NOMO-1 treated with DMSO at 0.1 percent for 48 hours (cell line): ENCODE measurements around the gene LSAMP.

Experiments used
- DNase-seq: peaks from one replicate; lab custom pipeline; 2025; ENCODE audit not compliant: unreplicated experiment; lab: John Stamatoyannopoulos, UW

Gene LSAMP

DNA sequence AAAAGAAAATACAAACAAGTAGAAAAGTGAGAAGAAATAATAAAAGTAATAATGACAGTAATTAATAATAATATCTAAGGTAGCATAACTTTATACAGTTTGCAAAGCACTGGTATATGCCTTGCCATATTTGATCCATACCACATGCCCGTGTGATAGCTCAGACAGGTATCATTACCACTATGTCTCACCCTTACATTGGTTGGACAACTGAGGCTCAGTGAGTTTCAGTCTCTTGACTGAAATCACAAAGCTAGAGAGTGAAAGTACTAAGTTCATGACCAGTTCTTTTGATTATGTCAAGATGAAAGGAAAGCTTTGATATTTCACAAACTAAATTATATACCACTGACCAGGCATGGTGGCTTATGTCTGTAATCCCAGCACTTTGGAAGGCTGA lies 413.1 kb downstream of the LSAMP start:
- no peak for DNase-seq

DNA sequence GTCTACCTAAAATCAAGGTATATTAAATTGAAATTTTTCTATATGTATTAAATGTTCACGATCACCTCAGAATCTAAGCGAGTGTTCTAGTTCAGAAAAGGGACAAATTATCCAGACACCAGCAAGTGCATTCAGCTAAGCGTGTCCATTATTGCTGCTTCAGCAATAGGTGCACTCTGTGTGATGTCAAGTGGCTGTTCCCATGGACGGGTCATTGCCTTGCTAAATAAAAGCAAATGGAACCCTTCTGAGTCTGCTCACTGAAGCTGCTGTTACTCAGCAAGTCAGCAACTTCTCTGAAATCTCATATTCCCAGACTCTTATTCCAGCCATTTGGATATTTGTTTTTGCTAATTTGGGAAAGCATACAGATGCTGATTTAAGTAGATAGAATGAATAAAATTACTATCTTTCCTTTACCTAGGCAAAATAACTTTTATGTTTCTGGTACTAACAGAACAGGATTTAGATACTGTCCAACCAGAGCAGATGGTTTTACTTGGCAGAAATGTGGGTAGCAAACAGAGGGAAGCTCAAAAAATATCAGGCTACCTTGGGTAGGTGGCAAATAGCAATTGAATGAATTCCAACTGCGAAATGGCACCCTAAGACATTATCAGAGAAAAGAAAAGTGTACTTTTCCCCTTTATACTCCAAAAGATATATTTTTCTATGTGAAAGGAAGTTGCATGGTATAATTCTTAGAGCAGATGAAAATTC lies 415.0 kb downstream of the LSAMP start:
- no peak for DNase-seq

DNA sequence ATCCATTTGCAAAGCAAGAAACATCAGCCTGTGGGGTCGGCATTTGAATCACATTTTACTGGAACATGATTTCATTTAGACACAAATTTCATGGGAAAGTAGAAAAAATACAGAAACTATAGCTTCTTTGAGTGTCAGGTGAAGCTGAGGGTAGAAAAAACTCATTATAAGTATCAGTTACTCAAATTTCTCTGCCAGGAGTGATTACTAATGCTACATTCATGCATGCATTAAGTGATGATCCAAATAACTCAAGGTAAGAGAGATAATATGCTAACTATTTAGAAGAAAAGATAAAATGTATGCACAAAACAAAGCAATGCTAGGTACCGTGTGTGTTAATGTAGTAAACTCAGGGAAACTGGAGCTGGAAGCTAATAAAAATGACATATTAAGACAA lies 416.0 kb downstream of the LSAMP start:
- DNase-seq: no peak

DNA sequence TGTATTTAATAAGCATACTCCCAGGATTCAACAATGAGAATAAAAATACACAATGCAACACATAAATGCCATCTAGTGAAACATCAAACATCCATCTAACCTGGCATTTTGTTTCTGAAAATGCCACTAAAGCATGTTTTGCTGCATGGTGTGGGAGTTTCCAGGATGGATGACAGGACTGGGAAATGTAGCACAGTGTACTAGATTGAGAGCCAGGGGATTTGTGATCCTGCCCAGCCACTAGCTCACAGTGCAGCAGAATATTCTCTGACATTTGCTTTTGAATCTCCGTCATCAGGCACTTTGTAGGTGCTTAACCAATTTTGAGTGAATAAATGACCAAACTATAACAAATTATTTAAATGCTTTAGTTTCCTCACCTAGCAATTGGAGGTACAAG lies 417.1 kb downstream of the LSAMP start:
- no peak for DNase-seq

DNA sequence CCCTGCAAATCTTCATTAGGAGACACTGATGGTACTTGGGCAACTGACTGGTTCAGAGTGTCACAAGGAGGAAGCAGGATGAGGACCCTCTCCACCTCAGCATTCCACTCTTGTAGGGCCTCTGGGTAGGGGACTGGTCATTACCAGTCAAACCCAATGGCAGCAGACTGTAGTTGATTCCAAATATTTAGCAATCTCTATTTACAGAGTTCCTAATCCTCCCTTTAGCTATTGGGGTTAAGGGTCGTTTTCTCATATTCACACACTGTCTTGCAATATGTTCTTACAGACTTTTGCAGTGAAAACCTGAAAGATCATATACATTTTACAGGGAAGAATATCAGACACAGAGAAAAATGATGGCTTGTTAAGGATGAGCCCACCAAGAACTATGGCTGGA lies 424.3 kb downstream of the LSAMP start:
- DNase-seq: no peak

DNA sequence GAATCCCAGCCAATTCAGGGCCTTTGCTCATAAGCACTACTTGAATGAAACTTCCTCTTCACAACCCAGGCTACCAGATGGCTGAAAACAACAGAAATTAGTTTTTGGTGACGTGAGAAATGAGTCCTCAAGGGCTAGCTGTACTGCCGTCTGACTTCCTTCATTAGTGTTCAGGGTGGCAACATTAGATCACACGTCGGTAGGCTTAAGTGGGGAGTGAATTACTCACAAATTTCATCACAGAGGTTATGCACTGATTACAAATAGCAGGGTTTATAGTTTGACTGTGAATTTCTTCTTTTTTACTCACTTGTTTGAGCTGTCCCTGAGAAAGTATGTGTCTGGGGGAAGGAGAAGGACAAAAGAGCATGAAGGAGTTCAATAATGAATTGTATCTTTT lies 424.8 kb downstream of the LSAMP start:
- DNase-seq: peak; percentile 92

DNA sequence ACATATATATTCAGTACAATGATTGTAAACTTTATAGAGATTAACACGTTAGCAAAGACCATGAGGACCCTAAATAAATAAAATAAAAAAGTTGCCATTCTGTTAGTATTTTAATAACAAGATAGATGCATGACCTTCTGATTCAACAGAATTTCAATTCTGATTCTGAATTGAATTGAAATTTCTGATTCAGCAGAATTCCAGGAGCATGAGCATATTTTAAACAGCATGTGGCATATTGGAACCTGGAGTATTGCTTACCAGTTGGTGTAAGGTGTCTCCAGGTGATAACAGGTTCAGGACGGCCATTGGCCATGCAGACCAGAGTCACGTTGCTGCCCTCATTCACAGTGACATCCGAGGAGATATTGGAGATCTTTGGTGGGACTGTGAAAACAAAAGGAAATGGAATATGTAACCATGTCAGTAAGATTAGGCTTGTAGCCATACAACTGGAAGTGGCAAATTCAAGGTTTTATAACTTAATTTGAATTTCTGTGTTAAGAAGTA lies 426.0 kb downstream of the LSAMP start:
- no peak for DNase-seq

DNA sequence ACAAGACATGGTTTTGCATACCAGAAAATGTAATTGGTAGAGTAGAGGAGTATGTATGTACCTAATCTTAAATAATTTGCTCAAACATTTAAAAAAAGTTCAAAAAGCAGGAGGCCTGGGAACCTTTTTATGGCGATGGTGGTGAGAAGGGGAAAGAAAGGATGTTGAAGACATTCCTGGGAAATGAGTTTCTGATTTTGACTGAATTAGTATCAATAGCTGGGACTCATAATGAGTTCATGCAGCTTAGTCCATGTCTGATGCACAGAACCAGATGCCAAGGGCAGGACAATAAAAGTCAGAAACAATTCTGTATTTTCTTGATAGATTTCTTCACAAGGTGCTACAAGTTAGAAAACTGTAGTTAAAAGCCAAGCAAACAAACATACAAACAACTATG lies 426.6 kb downstream of the LSAMP start:
- no peak for DNase-seq

DNA sequence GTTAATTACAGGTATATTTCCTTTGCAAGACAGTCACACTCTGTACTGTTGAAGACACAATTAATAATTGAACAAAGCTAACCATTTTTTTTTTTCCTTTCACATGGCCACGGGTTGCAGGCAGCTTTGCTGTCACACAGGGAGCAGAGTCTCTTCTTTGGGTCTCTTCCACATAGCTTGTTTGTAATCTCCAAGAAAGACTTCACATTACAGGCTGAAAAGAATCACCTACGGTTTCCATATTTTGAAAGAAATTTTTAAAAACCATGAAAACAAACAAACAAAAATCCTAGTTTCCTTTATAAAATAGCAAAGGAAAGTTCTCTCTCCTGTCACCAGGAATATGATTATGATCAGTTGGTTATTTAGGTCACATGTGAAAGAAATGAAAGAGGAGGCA lies 429.4 kb downstream of the LSAMP start:
- no peak for DNase-seq

DNA sequence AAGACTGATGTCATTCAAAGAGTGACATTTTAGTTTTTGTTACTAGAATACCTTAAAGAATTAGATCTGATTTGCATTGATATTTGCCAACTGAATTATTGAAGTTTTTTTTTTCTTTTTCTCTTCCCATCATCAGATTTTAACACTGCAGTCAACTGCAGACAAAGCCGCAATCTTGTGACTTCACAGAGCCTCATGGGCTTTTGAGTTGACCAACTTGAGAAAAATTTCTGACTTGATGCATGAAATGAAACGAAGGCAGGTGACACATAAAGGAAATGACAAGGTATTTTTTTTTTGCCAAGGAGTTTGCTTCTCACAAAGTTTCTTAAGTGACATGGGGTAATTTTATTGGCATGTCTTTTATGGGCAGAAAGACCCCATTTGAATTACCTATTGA lies 438.3 kb downstream of the LSAMP start:
- DNase-seq: no peak

DNA sequence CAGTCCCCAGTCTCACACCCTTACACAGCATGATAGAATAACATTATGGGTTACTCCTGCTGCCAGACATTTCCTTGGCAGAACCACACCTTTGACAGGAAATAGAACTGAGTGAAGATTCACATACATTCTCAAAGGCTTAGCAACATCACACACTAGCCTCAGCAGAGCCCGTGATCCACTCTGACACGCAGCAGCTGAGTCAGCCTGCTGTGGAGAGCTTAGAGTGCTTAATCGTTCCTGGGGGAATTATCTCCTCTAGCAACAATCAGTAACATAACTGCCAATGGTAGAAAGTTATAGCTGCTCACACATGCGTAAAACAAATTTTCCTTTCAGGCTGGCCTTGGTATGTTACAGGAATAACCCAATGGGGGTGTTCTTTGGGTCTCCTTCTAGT lies 439.9 kb downstream of the LSAMP start:
- no peak for DNase-seq

DNA sequence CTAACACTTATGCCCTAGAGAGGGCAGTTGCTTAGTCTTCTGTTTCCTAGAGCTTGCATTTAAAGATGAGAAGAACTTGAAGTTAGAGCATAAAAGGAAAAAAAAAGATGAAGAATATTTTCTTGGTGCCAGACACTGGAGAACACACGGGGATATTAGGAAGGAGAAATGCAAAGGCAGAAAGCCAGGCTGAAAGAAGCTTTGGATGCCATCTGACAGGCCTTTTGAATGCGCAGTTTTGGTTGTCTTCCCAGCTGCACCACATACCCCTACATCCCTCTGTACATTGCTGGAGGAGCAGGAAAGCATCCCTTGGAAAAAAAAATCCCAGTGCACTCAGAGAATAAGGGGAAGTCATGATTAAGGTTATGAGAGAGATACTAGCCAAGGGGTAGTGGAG lies 443.1 kb downstream of the LSAMP start:
- no peak for DNase-seq

DNA sequence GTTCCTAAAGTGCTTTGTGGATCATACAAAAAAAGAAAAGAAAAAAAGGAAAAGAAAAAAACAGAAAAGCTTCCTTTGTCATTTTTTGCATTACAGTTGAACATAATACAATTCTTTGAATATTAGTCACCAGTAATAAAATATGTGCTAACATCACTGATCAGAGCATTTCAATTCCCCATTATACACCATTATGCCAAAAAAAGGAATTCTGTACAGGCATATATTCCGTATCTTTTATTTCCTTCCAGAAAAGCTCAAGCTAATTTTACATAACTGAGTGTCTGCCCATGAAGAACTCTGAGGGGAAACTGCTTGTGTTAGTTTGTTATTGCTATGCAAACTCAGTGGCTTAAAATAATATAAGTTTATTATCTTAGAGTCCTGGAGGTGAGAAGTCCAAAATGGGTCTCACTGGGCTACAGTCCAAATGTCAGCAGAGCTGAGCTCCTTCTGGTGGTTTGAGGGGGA lies 444.1 kb downstream of the LSAMP start:
- DNase-seq: no peak

DNA sequence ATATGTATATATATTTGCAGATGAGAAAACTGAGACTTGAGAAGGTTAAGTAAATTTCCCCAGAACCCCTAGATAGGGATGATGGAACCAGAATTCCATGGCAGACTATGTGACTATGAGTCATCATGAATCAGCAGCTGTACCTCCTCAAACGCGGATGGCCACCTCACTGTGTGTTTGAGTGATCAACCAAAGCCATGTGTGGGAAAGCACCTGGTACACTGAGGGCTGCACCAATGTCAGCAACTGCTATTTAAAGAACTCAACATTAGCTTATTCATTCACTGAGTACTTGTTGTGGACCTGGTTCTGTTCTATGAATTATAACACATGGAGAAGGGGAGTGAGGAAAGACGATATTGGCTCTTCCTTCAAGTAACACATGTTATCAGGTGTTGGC lies 445.0 kb downstream of the LSAMP start:
- DNase-seq: no peak

DNA sequence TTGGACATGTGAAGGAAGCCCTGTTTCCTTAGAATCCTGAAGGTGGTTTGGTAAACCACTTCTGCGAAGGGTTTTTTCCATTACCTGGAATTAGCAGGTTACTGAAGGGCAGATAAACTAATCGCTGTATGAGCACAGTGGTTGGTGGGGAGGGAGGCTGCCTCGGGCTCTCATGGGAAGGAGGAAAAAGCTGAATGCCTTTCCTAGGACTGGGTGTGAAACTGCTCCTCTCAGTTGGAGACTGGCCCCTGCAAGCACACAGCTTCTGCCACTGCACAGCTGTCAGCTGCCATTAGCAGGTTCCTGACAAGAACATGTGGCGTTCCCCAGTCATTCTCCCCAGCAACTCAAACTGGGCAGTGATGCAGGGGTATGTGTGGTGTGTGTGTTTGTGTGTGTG lies 445.7 kb downstream of the LSAMP start:
- no peak for DNase-seq

DNA sequence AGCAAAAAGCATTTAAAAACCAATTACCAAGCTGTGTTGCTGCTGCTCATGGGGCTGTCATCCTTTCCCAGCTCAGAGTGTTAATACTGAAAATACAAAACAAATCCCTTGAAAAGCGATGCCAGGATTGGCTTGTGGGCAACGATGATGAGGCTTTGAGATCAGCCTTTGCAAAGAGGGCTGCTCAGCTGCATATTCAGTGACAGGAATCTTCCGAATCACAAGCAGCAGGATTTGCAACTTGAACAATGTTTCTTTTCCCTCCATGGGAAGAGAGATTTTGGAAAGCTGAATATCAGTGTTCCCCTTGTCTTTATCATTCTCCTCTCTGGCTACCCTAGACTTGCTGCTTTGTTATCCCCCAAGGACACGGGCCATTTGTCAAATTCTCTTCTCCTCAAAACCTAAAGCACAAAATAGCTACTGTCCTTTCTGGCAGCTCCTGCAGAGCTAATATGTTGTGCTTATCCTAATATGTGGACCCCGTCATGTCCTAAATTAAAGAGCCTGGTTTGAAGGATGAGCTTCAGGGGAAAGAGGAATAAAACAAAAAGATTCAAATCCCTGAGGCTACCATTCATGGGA lies 446.2 kb downstream of the LSAMP start:
- DNase-seq: no peak

DNA sequence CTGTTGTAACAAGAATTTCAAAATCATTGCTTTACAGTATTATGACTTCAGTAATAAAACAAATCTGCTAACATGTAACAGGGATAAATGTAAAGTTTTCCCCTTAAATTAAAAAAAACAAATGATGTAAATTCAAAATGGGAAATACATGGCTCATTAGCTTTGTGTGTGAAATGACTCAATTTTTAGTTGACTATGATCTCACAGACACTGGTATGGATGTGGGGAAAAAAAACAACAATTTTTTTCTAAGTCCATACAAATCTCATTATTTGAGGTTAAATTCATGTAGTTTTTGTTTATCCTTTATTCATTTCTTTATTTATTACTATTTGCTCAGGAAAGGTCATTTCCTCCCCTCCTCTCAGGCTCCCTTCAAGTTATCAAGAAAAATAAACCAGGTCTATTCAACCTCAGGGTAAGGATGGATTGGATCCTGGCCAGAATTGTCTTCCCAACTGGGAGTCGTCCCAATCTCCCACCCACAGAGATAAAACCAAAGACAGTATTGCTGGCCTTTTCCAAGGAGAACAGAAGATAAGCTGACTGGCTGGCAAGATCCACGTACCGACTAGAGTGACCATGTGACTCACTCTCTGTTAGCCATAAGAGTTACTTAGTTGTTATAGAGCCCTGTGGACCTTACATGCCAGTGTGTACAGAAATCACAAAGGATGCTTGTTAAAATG lies 448.7 kb downstream of the LSAMP start:
- no peak for DNase-seq

DNA sequence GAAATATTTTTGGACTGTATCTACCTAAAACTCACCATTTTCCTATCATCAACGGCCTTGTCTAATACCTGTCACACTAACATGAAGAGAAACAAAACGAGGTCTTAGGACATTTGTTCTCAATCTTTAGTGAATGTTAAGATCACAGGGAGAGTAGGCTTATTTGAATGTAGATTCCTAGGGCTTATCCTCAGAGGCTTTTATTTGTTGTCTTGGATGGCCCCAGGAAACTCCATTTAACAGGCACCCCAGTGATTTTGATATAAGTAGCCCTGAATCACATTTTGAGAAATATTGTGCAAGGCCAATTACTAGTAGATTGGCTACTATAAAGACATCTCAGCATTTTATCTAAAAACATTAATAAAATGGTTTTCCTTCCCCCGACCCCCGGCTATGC lies 454.6 kb downstream of the LSAMP start:
- no peak for DNase-seq

DNA sequence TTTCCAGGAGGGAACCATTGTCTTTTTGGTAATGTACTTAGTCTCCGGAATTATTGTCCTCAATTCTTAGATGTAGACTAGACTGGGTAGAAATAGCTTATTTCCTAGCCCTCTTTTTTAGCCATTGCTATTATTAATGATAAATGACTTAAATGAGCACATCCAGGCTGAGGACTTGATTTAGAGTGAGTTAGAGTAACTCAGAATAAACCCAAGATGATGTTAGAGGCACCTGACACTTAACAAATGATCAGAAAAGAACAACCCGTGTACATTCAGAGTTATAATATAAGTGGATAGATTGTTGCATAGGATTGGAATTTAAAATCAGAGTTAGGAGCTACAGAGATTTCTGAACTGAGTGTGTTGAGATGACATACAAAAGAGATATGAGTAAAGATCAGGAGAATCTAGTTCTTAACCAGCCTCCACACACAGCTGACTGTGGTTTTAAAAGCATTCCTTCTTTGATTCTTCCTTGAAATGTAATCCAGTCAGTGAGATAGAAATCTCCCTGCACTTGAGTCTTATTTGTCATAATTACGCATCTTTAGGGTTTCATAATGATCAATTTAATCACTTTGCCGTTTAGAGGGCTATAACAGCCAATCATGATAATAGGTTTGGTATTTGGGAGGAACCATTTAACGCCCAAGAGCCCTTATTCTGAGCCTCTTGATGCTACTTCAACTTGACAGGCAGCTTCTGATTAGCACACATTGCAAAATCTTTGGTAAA lies 455.4 kb downstream of the LSAMP start:
- no peak for DNase-seq

DNA sequence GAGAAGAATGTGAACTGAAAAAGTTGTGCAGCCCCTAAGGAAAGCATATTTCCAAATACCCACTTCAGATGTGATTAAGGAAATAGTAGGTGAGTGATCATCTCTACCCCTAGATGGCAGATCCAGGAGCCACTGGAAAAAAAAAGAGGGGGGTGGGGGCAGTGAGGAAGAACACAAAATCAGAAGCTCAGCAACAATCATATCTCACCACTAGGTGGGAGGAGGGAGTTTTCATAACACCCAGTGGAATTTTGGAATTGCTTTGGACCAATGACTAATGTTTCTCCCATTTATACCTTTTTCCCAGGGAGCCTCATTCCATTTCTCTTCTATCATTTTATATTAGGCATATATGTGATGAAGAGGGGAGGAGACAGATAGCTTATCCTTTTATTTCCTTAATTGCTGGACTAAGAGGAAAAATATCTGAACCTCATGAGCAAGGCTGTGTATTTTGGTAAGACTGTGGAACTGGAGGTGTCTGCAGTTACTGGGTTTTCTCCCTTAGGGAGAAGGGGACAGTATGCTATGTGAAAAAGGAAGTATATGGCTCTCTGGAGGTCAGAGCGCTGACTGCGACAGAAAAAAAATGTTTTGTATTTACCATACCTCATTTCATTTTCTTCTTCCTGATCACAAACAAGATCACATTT lies 458.6 kb downstream of the LSAMP start:
- no peak for DNase-seq

DNA sequence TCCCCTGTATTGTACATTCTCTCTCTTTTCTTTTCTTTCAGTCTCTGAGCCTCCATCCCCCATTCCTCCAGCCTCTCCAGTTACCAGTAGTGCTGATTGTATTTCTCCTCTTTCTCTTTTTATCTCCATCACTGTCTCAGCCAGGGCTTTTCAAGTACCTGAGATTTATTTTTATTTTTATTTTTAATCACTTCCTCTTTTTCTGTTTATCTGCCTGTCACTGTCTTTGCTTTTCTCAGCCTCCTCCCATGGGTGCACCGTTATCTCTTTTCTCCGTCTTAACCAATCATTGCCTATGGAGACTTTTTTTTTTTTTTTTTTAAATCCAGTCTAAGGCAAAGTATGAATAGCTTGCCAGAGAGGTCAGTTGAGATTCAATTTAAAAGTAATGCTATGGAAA lies 462.7 kb downstream of the LSAMP start:
- no peak for DNase-seq
